Stimulated activated CD4-positive, alpha-beta T cell treated with anti-CD3 and anti-CD28 coated beads, TNF-alpha, amount 100 ng/mL, for 4 hours (primary cell): ENCODE measurements around the gene OS9.

Experiments
- DNase-seq, 3 experiments: peaks; one replicate each; pipeline ENCODE4 v3.0.0-alpha.2; 2020; ENCODE audit warnings: low read depth in 3 of 3

OS9 gene

GRCh38 chr12:57765698-57766463 is 71.9 kb downstream of the OS9 start:
- no peak for DNase-seq

DNA sequence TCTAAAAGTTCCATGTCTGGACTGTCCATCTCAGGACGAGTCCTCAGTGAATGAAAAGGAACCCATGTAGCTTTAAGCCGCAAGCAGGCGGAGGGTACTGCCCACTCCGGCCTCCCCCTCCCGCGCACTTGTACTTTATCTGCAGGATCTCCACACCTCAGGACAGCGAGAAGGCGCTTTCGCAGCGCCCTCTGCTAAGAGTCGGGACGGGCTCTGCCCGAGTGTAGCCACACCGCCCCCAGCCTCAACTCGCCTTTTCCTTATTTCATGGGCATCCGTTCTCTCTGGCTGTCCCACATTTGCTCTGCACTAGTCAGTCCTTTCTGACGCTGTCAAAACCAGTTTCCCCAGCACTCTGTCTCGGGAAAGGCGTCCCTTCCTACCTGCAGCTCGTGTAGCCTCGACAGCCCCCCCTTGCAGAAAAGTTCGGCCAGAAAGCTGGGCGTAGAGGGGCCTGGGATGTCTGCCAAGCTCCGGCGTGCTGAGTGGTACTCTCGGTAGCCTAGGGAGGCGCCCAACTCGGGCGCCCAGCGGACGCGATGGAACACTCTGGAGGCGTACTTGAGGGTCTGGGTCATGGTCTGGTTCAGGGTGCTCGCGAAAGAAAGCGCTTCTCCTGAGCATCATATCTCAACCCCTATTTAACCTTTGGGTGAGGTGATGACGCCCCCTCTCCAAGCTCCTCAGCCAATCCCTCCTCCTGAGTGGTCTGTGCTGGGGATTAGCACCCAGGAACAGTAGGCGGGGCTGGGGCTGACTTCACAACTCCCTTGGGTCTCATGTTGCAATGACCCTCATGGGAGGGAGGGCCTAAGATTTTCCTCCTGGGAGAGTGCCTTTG is 72.8 kb downstream of the OS9 start, which contains the start of gene CYP27B1:
CYP27B1 (minus strand) TSS at position 615 of the 841 bp plus-strand sequence; CDS start at position 578, 37 bp downstream.
- no peak for DNase-seq

GRCh38 chr12:57767305-57767698 is 73.4 kb downstream of the OS9 start:
- no peak for DNase-seq

DNA sequence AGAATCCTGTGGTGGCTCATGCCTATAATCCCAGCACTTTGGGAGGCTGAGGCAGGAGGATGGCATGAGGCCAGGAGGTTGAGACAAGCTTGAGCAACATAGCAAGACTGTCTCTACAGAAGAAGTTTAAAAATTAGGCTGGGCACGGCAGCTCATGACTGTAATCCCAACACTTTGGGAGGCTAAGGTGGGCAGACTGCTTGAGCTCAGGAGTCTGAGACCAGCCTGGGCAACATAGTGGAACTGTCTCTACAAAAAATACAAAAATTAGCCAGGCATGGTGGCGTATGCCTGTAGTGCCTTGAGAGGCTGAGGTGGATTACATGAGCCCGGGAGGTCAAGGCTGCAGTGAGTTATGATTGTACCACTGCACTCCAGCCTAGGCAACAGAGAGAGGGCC is 73.9 kb downstream of the OS9 start:
- DNase-seq: no peak

- DNase-seq: no peak
Measured at GRCh38 chr12:57769594-57769993, 75.7 kb downstream of the OS9 start.

DNA sequence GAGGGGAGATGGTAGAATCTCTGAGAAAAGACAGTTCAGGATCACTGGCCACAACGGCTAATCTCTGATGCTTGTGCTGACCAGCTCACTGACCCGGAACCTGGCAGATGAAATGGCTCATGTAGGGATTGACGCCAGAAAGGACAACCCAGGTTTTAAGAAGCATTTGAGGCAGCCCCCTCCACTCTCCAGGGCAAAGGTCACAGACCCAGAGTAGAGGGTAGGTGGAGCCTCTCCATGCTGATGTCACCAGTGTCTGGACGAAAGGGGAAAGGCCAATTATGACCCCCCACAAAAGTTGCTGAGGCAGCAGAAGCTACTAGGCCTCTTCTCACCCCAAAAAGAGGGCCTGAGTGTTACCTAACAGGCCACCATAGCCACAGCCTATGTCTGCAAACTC is 76.8 kb downstream of the OS9 start:
- no peak for DNase-seq
